ENCODE data around the gene SNX10.

SNX10 gene

DNA sequence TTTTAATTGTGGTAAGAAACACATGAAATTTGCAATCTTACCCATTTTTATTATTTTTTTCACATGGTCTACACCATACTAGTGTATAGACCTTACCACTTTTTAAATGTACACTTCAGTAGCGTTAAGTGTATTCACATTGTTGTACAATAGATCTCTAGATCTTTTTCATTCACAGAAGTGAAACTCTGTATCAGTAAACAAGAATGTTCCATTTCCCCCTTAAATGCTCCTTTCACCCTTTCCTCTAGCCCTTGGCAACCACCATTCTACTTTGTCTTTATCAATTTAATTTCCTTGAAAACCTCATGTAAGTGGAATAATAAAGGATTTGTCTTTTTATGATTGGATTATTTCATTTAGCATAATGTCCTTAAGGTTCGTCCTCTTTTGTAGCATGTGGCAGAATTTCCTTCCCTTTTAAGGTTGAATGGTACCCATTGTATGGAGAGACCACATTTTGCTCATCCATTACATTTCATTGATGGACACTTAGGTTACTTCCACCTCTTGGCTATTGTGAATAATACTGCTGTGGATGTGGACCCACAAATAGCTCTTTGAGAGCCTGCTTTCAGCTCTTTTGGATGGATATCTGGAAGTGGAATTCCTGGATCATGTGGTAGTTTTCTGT is 45.7 kb downstream of the SNX10 start:
- no peak for DNase-seq (ENCODE audit: low read depth in 2 of 2)

DNA sequence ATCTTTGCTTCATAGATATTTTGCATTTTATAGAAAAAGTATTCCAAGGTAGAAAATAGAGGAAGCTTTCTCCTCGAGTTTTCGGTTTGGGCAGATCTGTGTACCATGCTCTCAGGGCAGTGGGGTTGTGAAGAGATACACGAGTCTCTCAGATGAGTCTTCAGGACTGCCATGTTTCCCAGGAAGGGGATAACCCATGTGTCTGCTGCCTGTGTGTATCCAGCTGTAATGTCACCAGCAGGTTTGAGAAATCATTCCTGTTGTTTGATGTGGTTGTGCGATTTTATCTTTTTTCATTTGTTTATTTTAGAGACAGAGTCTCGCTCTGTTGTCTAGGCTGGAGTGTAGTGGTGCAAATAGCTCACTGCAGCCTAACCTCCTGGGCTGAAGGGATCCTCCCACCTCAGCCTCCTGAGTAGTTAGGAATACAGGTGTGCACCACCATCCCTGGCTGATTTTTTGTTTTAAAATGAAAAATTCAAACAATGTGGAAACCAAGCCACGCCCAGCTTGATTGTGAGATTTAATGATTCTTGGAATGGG is 48.9 kb downstream of the SNX10 start:
- no peak for DNase-seq (ENCODE audit: low read depth in 2 of 2)

DNA sequence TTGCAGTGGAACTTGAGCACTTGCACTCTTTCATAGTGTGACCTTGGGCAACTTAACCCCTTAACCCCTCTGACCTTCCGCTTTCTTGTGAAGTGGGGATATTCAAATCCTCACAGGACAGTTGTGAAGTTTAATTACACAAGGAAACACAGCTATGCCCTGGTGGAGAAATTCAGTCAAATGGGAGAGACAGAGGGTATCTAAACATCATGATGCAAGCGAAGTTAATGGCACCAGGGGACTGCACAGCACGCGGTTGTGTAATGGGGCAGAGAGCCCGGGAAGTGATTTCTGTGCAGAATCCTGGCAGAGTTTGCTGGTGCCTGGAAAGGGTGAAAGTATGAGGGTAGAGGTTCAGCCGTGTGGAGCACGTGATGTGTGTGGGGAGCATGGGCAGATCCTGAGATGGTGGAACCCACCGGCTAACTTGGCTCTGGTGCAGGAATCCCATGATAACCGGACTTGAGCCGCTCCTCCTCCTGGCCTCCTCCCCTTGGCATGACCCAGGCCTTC is 51.7 kb downstream of the SNX10 start:
- DNase-seq (ENCODE audit: low read depth in 2 of 2) = no peak

DNA sequence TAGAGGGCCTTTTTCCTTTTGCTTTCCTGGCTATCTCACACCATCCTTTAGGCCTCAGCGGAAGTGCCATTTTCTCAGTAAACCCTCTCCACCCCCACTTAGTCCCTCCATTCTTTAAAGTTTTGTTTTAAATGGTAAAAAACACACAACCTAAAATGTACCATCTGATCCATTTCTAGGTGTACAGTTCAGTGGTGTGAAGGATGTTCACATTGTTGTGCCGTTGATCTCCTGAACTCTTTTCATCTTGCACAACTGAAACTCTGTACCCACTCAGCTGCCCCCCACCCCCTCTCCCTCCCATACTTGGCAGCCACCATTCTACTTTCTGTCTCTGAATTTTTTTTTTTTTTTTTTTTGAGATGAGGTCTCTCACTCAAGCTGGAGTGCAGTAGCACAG is 52.2 kb downstream of the SNX10 start:
- no peak for DNase-seq (ENCODE audit: low read depth in 2 of 2)

DNA sequence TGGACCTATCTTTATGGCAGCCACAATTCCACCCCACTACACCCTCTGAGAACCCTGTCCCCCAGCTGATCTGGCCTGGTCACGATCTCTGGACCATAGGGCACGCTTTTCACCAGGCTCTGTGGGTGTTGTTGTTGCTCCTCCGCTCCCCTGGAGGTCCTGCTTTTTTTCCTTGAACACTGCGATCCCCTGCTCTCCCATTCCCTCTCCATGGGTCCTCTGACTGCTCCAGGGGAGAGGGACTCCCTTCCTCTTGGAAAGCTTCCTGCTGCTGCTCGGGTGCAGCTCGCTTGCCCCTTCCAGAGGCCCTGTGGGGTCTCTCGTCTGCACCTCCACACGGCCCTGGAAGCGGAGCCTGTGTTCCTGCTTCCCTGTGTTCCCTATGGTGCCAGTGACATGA is 53.5 kb downstream of the SNX10 start:
- no peak for DNase-seq (ENCODE audit: low read depth in 2 of 2)

DNA sequence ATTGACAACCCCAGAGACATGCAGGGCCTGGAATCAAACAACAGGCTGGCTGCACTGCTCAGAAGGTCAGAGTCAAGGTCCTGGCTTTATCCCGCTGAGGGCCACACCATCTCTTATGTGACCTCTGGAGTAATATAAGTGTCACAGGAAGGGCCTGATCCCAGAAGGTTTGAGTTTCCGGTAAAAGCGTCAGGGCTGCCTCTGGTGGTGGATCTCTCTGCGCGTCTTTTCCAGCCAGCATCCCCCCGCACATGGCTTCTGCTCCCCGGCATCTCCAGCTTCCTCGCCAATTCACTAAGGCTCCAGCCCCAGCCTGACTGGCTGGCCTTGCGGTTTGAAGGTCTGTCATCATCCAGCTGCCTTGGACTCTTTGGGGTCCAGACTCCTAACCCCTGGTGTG is 54.2 kb downstream of the SNX10 start:
- DNase-seq (ENCODE audit: low read depth in 2 of 2) = no peak

DNA sequence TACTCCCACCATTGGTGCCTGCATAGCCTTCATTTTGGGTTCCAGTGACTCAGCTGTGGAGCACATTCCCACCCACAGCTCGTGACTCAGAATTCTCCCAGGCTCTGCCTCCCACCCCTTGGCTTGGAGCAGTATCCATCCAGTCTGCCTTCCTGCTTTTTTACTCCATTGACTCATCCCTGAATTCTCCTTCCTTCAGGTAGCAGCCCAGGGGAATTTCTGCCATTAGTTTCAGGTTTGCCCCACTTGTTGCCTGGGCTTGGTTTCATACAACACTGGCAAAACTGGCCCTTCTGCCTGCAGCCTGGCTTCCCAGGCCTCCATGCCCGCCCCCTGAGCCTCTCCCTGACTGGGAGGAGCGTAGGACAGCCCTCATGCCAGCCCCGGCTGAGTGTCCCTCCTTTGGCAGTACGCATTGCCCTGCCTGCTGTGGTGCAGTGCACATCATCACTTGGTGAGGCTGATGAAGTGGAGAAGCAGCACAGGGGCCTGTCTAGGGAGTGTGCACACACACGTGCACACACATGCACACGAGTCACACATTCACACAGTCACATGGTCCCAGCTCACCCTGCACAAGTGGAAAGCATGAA is 55.0 kb downstream of the SNX10 start:
- no peak for DNase-seq (ENCODE audit: low read depth in 2 of 2)

DNA sequence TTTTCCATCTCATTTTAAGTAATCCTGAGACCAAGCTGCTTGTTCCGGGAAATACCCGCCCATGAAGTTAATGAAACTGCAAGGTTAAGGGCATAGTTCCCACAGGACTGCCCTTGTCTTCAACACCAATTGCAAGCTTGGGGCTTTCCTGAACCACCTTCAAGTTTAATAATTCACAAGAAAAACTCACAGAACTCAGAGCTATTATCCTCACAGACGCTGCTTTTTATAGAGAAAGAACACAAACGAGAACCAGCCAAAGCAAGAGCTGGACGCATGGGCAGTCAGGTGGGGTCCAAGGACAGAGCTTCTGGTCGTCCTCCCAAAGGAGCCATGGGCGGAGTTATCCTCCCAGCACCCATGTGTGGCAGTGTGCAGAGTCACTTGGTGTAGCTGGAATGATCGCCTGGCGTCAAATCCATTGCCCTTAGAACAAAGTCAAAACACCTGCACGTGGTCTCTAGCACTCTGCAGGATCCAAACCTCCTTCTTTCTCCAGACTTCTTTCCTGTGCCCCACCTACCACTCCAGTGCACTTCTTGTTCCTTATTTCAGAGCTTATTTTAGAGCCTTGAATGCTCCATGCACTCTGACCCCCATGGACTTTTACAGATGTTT is 56.7 kb downstream of the SNX10 start:
- DNase-seq (ENCODE audit: low read depth in 2 of 2) = no peak

DNA sequence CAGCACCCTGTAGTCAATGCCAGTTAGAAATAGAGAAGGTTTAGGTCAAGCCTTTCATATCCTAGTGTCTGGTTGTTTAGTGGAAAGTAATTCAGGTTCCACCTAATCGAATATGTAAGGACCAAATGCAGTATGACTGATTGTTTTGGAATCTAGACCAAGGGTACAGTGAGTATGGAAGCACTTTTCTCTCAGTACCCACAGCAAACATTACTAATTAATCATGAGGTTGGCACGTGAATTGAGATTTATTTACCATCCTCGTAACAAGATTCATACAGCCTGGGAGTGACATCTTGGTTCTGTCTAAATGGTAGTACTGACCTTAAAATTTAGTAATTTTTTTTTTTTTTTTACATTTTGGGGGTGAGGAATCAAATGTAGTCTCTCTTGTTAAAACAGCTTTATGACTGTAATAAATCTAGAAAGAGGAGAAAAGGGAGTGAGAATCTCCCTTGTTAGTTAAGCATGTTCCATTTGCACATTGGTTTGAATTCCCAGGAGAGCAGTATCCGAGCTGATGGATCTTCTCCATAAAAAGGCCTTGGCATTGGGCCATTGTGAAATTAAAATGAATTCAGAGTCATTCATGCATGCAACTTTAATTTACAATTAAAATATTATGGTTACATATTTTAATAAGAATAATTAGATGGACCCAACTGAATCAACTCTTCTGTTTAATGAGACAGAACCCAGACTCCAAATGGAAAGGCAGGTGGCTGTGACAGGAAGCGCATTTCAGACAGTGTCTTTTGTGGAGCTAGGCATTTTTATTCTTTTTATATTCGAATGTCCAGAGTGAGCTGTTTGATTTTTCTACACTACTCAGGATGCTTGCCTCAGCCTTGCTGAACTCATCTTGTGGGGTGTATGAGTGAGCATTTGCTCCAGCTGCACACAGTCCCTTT is 57.6 kb downstream of the SNX10 start:
- no peak for DNase-seq (ENCODE audit: low read depth in 2 of 2)

DNA sequence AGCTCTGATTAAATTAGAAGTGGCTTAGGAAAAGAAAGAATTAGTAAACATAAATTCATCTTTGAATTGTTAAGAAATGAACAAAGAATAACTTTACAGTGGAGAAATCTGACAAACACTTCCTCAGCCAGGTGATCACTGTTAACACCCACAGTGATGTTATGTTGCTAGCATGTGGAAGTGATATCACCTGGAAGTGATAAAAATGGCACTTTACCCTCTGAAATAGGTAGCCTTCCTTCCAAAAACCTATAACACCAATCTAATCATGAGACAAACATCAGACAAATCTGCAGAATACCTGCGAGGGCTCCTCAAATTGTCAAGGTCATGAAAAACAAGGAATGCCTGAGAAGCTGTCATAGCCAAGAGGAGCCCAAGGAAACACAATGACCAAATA is 59.5 kb downstream of the SNX10 start:
- no peak for DNase-seq (ENCODE audit: low read depth in 2 of 2)

DNA sequence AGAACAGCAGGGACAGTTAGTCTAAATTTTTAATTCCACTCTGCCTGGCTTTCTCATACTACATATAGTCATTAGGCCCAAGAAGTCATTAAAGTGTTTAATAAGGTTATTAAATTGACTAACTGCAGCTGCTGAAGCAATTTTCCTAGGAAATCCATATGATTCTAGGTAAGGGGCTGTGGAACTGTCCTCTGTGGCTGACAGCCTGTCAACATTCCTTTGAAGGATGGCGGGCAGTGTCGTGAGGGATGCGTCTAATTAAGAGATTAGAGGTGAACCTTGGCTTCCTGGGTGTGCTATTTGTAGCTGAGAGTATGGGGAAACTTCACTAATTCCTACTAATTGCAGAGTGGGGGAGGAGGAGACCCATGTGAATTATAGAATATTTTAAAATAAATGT is 64.6 kb downstream of the SNX10 start:
- DNase-seq (ENCODE audit: low read depth in 2 of 2) = no peak

DNA sequence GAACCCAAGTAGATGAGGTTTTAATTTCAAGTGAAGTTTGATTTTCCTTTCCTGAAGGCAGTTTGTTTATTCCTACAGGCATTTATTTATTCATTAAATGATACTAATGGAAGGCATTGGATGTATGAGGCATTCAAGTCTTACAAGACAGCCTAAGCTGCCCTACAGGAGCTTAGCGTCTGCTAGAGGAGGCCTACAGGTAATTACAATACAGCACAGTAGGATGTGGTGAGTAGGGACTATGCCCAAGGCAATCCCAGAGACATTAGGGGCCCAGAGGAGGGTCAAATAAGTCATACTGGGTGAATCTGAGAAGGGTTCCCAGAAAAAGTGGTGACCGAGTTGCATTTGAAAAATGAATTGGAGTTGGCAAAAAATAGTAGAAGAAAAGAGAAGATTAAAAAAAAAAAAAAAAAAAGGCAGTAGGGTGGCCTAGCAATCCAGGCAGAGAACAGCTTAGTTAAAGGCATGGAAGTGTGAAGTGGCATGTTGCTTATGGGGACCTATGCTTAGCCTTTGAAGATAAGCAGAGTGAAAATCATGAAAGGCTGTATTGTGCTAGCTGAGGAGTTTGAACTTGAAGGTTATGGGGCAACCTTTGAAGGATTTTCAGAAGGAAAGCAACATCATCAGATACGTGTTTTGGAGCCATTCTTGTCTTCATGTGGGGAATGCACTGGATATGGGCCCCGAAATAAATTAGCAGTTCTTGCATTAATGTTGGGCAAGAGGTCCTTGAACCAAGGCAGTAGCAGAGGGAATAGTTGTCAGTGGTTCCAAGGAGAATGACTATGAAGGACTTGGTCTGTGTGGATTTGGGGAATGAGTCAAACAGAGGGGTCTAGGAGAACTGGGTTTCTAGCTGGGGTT is 65.5 kb downstream of the SNX10 start:
- no peak for DNase-seq (ENCODE audit: low read depth in 2 of 2)

DNA sequence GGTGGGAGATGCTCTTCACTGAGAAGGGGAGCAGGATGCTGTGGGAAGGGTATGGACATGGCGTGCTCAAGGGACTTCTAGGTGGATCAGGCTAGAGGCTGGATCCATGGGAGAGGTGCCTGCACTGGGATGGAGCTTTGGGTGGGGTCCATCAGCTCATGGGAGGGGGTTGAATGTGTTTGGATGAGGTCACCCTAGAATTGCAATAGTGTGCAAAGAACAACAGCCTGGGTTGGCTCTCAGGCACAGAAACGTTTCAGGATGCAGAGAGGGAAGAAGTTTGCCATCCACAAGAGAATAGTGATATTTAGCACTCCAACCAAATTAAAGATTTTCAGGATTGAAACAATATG is 66.1 kb downstream of the SNX10 start:
- no peak for DNase-seq (ENCODE audit: low read depth in 2 of 2)

DNA sequence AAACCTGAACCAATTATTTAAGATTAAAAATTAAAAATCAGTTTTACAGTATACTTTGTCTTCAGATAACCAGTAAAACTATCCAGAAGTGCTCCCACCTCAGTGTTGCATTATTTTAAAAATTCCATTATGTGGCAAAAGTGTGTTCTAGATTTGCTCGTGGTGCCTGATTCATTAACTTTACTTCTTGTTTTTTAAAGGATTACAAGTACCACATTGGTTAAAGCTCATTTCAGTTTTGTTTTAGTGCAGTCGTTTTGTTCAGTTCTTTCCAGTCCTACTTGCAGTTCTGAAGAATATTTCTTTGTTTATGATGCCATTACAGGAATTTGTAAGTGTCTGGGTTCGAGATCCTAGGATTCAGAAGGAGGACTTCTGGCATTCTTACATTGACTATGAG is 69.0 kb downstream of the SNX10 start:
- DNase-seq (ENCODE audit: low read depth in 2 of 2) = no peak

DNA sequence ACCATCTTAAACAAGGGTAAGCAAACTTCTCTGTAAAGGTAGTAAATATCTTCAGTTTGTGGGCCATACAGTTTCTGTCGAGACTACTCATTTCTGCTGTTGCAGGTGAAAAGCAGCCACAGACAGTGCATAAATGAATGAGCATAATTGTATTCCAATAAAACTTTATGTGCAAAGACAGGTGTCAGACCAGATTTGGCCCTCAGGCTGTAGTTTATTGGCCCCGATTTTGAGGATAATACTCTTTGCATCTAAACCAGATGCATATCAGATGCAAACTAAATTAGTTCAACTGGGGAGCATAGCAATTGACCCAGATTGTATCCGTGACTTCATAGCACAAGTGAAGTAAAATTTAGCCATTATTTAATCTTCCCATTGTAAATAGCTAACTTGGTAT is 70.0 kb downstream of the SNX10 start:
- no peak for DNase-seq (ENCODE audit: low read depth in 2 of 2)

DNA sequence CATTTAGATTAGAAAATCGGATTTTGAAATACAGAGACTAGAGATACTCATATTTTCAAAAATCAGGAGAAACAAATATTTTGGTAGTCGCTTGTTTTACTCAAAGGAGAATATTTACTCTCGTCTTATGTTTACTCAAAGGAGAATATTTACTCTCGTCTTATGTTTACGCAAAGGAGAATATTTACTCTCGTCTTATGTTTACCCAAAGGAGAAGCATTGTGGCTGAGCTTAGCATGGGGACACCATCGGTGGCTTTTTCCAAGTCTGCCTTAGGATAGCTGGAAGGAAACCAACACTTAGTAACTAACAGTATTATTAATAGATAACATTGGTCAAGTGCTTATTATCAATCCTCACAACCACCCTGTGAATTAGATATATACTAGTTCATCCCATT is 71.8 kb downstream of the SNX10 start:
- DNase-seq (ENCODE audit: low read depth in 2 of 2) = no peak

DNA sequence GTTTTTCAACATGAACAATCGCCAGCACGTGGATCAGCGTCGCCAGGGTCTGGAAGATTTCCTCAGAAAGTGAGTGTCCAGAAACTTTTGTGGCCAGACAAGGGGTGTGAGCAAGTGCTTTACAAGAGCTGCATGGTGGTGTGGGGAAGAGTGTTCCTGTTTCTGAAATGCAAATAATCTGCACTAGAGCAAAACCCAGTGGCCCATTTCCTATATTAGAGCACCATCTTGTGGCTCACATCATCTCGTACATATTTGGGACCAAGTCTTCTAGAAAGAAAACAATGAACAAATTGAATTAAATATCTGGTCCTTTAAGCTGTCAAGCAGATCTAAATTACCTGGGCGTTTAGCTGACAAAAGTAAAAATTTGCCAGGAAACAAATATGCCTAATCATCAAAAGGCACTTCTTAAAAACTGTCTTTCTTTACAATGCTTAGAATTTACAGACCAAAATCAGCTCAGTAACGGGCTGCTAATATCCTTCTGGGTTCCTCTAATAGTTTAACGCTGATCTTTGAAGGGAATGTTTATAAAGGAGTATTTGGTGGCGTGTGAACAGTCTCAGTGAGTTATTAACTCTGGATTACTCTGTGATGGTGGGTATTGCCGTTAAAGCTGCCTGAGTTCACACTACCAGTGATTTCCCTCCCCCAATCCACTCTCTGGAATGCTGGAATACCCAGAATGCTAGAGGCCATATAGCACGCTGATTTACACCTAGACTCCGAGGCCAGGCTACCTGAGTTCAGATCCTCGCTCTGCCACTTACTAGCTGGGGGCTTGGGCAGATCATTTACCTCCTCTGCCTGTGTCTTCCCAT is 73.6 kb downstream of the SNX10 start:
- no peak for DNase-seq (ENCODE audit: low read depth in 2 of 2)

DNA sequence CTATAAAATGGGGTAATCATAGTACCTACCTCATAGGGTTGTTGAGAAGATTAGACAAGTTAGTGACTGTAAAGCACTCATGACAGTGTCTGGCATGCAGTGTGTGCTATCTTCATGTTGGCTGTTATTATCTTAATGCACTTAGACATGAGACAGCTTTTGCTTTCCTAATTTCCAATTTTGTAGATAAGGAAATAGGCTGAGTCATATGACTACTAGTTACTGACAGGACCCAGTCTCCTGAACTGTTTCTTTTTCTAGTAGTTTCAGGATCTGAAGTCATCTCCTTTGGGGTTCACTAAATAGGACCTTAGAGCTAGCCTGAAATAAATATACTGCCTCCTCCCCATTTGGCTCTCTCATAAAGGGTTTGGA is 74.2 kb downstream of the SNX10 start:
- DNase-seq (ENCODE audit: low read depth in 2 of 2) = no peak

DNA sequence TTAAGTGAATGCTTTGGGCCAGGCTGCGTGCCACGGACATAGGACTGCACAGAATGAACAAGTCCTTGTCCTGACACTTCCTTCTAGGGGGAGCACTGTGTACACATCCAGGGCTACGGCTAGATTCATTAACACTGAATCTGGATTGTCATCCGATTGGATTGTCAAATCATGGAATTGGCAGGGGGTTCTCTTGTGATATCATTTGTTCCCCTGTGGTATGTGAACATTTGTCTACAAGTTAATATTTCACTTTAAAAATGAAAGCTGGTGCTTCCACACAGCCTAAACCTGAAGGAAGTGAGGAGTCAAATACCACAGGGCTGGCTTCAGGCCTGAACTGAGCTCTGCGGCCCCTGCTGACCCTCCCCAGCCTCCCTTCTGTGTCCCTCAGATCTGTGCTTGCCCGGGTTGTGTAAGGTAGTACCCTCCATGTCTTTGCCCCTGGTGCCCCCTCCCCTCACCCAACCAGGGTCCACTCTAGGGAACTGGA is 75.6 kb downstream of the SNX10 start:
- no peak for DNase-seq (ENCODE audit: low read depth in 2 of 2)

DNA sequence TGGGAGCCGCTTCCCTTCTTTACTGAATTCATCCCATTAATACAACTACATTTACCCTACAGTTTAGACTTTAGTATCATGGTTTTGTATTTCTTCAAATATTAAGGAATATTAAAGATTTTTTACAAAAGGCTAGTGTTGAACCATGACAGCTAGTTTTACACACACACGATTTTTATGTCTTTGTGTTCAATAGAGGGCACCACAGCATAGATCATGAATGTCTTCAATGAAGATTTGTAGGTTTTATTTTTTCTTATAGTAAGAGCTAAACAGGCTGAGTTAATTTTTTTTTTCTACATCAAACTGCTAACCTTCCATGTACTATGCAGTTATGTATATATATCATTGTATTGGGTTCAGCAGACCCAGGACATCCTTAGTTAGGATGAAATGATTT is 76.9 kb downstream of the SNX10 start:
- no peak for DNase-seq (ENCODE audit: low read depth in 2 of 2)

All from stimulated activated CD8-positive, alpha-beta memory T cell treated with anti-CD3 and anti-CD28 coated beads, Interleukin-15, amount 100 ng/mL, for 48 hours (primary cell).